Measurements from ENCODE around the gene MTHFD2.

MTHFD2 gene

GRCh38 chr2:74249406-74250122 lies 51.1 kb downstream of the MTHFD2 start:
- Histone ChIP-seq H4K20me1 (ENCODE audit: insufficient read depth, low read length, poor library complexity, severe bottlenecking) (no peaks in the 10 kb centered on the region), H3K4me3 (ENCODE audit: low read length, poor library complexity, severe bottlenecking) (no peak overlapping the region), H3K79me2 (ENCODE audit: insufficient read depth, low read length) (no peaks in the 10 kb centered on the region), H3K36me3 (ENCODE audit: insufficient read depth, low read length) (no peaks in the 10 kb centered on the region), H3K4me2 (ENCODE audit: low read depth, low read length, poor library complexity, severe bottlenecking) (no peak overlapping the region), H3K9me2 (replicated peaks; ENCODE audit: low read depth, low read length) (no peaks in the 10 kb centered on the region), H3K9ac (ENCODE audit: low read depth, low read length, poor library complexity, severe bottlenecking) (no peak overlapping the region), H3K9me3 (ENCODE audit: insufficient read depth, low read depth, low read length) (no peaks in the 10 kb centered on the region), H2AFZ (ENCODE audit: low read length) (no peak overlapping the region), H3K4me1 (ENCODE audit: insufficient read depth, low read length, poor library complexity, severe bottlenecking) (no peaks in the 10 kb centered on the region), H3K27me3 (ENCODE audit: insufficient read depth, low read length, poor library complexity, severe bottlenecking) (no peaks in the 10 kb centered on the region), H3F3A (ENCODE audit: low read depth) (no peaks in the 10 kb centered on the region)
- TF ChIP-seq CTCF (conservative IDR thresholded peaks at IDR 0.05; ENCODE audit: low read length) (no peak), EZH2phosphoT487 (IDR thresholded peaks at IDR 0.05; ENCODE audit: borderline replicate concordance) (no peak)

GRCh38 chr2:74250189-74250631 lies 51.8 kb downstream of the MTHFD2 start:
- Histone ChIP-seq H3K36me3 (ENCODE audit: insufficient read depth, low read length) (no peaks in the 10 kb centered on the region), H3K4me1 (ENCODE audit: insufficient read depth, low read length, poor library complexity, severe bottlenecking) (no peaks in the 10 kb centered on the region), H3K4me2 (ENCODE audit: low read depth, low read length, poor library complexity, severe bottlenecking) (no peak overlapping the region), H3F3A (ENCODE audit: low read depth) (no peaks in the 10 kb centered on the region), H3K4me3 (ENCODE audit: low read length, poor library complexity, severe bottlenecking) (no peak overlapping the region), H2AFZ (ENCODE audit: low read length) (no peak overlapping the region), H3K27me3 (ENCODE audit: insufficient read depth, low read length, poor library complexity, severe bottlenecking) (no peaks in the 10 kb centered on the region), H3K9ac (ENCODE audit: low read depth, low read length, poor library complexity, severe bottlenecking) (no peak overlapping the region), H3K9me2 (replicated peaks; ENCODE audit: low read depth, low read length) (no peaks in the 10 kb centered on the region), H3K79me2 (ENCODE audit: insufficient read depth, low read length) (no peaks in the 10 kb centered on the region), H3K9me3 (ENCODE audit: insufficient read depth, low read depth, low read length) (no peaks in the 10 kb centered on the region), H4K20me1 (ENCODE audit: insufficient read depth, low read length, poor library complexity, severe bottlenecking) (no peaks in the 10 kb centered on the region)
- TF ChIP-seq CTCF (conservative IDR thresholded peaks at IDR 0.05; ENCODE audit: low read length), result peak; percentile 85
- no peak for TF ChIP-seq EZH2phosphoT487 (IDR thresholded peaks at IDR 0.05; ENCODE audit: borderline replicate concordance)

GRCh38 chr2:74252036-74252435 lies 53.6 kb downstream of the MTHFD2 start:
- Histone ChIP-seq H3K9me3 (ENCODE audit: insufficient read depth, low read depth, low read length) (no peaks in the 10 kb centered on the region), H2AFZ (ENCODE audit: low read length) (no peak overlapping the region), H3K27me3 (ENCODE audit: insufficient read depth, low read length, poor library complexity, severe bottlenecking) (no peaks in the 10 kb centered on the region), H3K4me3 (ENCODE audit: low read length, poor library complexity, severe bottlenecking) (no peak overlapping the region), H3K9ac (ENCODE audit: low read depth, low read length, poor library complexity, severe bottlenecking) (no peak overlapping the region), H3K79me2 (ENCODE audit: insufficient read depth, low read length) (no peaks in the 10 kb centered on the region), H4K20me1 (ENCODE audit: insufficient read depth, low read length, poor library complexity, severe bottlenecking) (no peaks in the 10 kb centered on the region), H3K4me2 (ENCODE audit: low read depth, low read length, poor library complexity, severe bottlenecking) (no peak overlapping the region), H3K36me3 (ENCODE audit: insufficient read depth, low read length) (no peaks in the 10 kb centered on the region), H3K9me2 (replicated peaks; ENCODE audit: low read depth, low read length) (no peaks in the 10 kb centered on the region), H3F3A (ENCODE audit: low read depth) (no peaks in the 10 kb centered on the region), H3K4me1 (ENCODE audit: insufficient read depth, low read length, poor library complexity, severe bottlenecking) (no peaks in the 10 kb centered on the region)
- no peak for TF ChIP-seq EZH2phosphoT487 (IDR thresholded peaks at IDR 0.05; ENCODE audit: borderline replicate concordance)
- no peak for TF ChIP-seq CTCF (conservative IDR thresholded peaks at IDR 0.05; ENCODE audit: low read length)

All from Loucy (cell line).